Hematopoietic multipotent progenitor cell treated with erythropoietin and hydrocortisone succinate and interleukin-3 and kit ligand, for 17 days (in vitro differentiated cells): Measurements from ENCODE around the gene TMIGD1.

ENCODE experiments used
- DNase-seq: peaks from one replicate; pipeline ENCODE4 v3.0.0-alpha.2; 2015; ENCODE audit warnings: low spot score

TMIGD1 gene, protein sequence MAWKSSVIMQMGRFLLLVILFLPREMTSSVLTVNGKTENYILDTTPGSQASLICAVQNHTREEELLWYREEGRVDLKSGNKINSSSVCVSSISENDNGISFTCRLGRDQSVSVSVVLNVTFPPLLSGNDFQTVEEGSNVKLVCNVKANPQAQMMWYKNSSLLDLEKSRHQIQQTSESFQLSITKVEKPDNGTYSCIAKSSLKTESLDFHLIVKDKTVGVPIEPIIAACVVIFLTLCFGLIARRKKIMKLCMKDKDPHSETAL

DNA sequence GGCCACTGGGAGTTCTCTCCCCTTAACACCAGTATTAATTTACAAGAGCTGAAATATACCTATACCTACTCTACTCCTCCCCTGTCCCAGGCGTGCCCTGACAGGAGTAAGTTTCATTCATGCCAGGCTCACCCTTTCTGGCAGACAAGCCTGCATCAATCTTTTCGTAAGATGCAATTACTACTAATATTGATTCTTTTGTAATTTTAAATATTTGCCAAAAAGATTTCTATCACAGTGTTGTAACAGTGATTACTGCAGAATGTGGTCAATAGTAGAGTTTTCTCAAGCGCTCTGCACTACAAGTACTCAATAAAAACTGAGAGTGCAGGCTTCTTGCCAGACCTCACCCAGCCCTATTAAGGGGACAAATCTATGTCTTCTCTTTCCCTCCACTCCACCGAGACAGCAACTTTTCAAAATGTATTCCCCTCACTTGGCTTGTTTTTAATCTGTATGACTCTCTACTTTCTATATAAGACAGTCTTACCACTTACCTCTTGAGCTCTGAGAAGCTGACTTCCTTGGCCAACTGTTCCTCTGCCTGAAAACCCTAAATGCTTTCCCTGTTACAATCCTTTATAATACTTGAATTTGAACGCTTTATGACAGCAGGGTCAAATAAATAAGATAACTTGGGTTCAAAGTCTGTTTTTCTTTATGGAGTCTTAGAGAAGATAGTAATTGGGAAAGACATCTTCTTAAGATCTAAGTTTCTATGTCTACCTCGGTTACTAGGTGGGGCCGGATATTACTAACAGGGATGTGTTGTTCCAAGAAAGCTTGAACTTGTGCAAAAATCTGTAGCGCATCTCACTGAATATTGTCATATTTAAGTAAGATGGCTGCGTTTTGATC lies at the start of gene TMIGD1:
TSS of gene TMIGD1 (minus strand) at position 555 of the 858 bp plus-strand sequence. CDS start 1,924 bp downstream, outside the sequence.
- DNase-seq, result no peak

DNA sequence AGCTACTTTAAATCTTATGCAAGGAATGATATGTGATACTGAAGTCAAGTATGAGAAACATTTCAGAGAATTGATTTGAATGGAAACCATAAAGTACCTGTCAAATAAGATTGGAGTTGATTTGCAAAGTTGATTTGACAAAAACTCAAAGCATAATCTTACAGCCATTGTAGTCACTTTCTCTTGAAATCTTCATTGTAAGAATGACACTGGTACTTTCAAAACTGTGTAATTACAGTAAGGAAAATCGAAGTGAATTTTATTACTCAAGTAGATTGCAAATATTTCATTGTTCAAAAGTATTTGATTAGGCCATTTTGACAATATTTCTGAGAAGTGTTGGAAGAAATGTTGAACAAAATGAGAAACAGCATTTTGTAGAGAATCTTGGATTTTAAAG lies 48.5 kb upstream of the TMIGD1 start:
- no peak for DNase-seq

DNA sequence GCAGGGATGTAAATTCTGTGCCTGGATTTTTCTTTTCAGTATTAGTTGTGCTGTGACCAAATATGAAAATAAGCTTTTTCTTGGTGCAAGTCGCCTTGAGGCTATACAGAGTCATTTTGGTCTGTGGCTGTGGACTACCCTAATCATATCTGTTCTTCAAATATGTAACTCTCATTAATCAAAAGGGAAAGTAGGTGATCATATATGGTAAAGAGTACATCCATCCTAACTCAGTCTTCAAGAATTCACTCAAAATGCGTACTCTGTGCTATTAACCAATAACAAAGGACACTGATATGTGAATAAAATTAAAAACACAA lies 47.4 kb upstream of the TMIGD1 start:
- DNase-seq, result no peak

DNA sequence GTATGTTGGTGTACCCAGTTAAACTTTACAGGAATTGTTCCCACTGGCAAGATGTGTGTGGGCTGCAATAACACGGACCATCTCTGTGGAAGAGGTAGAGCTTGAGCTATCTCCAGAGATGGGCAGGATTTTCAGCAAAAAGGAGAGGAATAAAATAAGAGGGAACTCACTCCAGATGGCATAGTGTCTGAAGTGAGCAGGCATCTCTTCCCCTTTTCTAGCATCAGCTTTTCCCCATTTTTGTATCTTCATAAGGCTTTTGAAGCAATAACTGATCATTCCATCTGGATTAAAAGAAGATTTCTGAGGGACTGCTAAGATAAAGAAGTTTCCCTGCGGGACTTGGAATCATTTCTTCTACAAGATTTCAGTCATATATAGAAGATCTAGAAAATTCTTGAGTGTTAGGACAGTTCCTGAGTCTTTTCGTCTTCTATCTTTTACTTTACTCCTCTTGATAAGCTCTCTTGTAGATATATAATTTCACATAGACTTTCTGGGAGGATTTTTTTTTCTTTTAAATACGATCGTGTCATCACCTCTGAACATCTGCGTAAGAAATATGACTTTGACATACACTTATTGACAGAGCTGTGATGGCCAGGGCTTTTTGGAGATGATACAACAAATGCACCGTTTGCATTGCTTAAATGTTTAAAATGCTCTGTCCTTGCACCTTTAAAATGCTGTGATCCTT lies 46.9 kb upstream of the TMIGD1 start:
- DNase-seq, result no peak

DNA sequence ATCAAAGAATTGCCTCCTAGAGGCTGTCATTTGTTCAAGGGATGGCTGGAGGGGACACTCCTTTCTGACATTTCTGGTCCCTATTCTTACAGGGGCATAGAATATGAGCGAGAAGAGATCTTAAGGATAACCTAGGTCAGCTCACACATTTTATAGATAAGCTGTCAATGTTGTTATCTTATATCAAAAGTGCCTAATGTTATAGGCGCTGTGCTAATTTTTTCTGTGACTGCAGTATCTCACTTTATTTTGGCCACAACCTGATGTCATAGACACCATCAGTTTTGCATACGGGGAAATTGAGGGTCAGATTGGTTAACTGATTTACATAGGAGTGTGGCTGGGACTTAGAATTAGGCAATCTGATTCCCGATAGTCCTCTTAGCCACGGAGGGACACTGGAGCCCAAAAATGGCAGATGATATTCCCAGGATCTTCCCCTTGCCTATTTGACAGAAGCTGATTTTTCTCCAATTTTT lies 46.1 kb upstream of the TMIGD1 start:
- DNase-seq, result peak; percentile 18

DNA sequence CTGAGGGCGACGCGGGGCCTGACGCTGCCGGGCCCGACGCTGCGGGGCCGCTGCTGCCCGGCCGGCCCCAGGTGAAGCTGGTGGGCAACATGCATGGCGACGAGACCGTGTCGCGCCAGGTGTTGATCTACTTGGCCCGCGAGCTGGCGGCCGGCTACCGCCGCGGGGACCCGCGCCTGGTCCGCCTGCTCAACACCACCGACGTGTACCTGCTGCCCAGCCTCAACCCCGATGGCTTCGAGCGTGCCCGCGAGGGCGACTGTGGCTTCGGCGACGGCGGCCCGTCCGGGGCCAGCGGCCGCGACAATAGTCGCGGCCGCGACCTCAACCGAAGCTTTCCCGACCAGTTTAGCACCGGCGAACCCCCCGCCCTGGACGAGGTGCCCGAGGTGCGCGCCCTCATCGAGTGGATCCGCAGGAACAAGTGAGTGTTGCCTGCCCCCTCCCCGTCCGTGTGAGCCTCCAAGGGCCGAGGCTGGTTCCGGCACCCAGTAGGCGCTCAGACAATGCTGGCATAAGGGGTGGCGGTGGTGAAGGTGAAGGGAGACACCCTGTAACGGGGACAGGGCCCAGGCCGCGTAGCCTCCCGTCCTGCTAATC lies 45.5 kb upstream of the TMIGD1 start:
- DNase-seq, result no peak

DNA sequence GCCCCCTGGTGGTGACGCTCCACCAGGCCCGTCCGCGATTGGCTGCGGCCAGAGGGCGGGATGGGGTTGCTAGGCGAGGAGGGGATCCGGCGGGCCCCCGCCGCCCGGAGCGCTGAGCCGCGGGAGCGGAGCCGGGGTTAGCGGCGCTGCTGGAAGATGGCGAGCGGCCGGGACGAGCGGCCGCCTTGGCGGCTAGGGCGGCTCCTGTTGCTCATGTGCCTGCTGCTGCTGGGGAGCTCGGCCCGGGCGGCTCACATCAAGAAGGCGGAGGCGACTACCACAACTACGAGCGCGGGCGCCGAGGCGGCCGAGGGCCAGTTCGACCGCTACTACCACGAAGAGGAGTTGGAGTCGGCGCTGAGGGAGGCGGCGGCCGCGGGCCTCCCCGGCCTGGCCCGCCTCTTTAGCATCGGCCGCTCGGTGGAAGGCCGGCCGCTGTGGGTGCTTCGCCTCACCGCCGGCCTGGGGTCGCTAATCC lies 45.0 kb upstream of the TMIGD1 start, which contains the start of gene CPD:
TSS of gene CPD (plus strand) at position 103 of the 478 bp plus-strand sequence. CDS start at position 157, 54 bp downstream.
- DNase-seq, result peak; percentile 97

DNA sequence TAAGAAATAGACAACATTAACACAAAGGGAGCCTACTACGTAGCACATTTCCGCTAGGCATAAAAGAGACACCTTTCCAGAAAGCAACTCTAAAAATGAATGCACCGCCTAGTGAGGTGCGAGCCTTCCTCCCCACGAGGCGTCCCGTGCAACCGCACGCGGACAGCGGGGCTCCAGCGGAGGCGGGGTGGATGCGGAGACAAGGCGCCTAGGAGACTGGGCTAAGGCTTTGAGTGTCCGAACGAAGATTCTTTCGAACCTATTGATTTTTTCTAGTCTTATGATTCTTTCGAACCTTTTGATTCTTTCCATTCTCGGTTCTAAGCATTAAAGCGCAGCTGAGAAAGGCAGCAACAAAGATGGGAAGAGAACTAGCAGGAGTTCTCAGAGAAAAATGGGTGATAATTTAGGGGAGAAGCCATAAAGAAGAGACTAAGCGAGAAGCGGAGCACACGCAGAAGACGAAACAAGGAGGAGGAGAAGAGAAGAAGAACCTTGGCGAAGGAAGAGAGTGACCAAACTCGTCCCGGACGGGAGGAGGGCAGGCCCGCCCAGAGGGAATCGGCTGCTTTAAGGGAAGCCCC lies 44.5 kb upstream of the TMIGD1 start:
- no peak for DNase-seq

DNA sequence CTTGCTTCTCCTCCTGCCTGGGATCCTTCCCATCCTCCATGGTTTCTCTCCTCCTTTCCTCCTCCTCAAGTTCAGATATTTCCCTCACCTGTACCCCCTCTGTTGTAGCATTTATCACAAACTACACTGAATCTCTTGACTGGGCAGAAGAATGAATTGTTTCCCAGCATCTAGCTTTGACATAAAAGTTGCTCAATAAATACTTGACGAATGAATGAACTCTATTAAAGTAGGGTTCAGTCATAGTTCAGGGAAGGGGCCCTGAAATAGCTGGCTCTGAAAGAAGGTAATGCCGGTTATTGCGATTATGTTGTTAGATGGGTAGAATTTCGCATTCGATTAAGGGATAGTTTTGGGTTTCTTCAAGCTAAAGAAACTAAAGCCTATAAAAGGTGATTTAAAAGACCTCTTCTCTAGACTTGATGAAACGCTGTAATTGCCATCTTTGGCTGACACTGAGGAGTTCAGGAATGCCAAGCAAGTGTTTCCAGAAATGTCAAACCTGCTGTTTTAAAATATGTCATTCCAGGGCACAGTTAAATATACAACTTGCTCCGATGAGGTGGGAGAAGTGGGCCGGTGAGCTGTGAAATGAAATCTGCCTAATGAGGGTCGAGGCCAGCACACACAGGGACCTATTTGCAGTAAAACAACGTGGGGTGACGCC lies 43.9 kb upstream of the TMIGD1 start:
- no peak for DNase-seq

DNA sequence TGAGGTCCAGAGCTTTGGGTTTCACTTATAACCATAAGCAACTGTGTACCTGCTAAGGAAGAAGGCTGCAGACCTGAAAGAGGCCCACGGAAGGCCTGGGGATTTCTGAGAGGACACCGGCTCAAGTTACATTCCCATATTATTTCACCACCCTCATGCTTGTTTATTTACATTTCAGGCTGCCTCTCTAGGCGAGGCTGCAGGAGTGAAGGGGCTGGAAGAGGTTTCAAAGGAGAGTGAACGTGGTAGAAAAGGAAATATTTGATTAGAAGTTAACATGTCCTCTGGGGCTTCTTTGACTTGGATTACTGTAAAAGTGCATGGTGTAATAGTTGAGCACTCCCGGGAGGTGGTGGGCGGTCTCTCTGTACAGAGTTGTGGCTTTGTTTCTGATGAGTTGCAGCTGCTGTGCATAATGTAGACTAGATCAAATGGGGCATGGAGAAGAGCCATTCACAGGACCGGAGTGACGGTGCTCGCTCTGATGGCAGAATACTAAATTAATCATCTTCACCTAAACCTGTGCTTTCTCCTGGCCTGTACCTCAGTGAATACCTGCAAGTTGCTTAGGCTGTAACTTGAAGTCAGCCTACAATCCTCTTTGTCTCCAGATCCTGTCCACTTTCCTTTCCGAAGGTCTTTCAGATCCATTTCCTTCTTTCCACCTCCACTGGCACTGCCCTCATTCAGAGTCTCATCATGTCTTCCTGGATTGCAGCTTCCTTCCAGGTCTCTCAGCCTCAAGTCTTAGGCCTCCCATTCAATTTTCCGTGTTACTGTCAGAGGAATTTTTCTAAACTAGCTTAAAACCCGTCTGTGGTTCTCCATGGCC lies 43.0 kb upstream of the TMIGD1 start:
- no peak for DNase-seq

DNA sequence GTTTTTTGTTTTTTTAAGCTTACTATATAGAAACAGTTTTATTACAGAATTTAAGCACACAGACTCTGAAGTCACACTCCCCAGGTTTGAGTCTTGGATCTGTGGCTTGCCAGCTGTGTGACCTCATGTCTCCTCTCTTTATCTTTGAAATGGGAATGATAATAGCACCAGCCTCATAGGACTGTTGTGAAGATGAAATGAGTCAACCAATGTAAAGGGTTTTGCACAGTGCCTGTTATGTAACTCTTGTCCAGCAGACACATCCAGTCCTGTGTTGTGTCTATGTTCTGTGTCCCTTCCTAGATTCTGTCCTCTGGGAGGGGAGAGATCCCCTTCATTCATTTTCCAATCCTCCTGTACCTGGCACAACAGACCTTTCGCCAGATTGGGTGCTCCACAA lies 41.8 kb upstream of the TMIGD1 start:
- no peak for DNase-seq

DNA sequence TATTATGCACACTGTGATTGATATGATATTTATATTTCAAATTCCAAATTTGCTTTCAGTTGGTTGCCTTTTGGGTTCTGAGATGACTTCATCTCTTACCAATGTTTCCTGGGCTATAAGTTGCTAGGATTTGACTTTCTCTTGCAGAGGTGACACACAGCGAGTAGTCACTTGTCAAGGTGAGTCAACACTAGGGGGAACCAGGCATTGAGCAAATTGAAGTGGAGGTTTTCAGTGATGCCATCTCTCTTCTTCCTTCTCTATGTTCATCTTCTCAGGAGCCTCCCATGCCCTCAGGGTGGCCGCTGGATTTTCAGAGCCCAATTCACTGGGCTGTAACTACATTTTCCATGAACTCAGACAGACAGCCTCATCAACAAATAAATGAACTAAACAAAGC lies 38.9 kb upstream of the TMIGD1 start:
- no peak for DNase-seq

DNA sequence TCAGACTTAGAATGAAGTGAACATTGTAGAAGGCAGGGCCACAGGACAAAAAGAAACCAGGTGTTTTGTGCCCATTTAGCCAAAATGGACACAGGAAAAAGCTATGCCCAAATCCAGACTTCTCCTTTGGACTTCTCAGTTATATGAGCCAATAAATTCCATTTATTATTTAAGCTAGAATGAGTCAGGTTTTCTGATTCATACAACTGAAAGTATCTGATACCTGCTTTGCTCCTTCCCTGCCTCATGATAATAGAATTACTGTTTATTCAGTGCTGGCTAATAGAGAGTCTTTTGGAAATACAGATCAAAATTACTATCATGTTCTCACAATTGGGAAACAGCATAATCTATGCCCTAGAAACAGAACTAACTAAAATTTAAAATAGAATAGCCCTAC lies 36.1 kb upstream of the TMIGD1 start:
- no peak for DNase-seq

DNA sequence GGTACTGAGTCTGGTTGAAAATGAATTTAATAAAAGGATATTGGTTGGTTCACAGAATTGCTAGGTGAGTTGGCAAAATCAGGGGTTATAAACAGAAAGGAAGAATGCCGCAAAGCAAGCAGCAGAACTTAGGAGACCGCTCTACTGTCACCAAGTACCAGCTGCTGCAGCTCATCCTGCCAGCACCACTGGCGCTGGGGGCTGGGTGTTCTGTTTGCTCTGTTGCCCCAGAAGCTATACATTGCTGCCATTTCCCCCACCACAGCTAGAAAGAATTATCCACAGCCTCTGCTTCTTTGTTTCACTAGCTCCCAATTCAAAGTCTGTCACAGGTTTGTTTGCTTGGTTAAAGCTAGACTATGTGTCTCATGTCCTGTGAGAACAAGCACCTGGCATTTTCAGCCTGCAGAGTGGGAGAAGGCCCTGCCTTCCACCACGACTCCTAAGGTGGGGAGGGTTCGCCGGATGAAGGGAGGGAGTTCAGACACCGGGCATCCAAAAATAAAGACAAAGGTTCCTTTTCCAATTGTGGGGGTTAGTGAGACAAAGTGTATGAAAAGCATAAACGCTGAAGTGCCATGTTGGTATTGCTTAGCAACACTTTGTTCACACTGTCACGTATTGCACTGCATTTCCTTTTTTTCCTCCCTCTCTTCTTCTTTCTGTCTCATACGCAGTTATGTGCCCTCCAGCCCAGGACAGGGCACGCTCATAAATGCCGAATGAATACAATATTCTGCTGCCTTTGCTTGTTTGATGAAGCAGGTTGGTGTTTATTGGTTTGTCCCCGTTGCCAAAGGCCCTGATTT lies 35.3 kb upstream of the TMIGD1 start:
- no peak for DNase-seq

DNA sequence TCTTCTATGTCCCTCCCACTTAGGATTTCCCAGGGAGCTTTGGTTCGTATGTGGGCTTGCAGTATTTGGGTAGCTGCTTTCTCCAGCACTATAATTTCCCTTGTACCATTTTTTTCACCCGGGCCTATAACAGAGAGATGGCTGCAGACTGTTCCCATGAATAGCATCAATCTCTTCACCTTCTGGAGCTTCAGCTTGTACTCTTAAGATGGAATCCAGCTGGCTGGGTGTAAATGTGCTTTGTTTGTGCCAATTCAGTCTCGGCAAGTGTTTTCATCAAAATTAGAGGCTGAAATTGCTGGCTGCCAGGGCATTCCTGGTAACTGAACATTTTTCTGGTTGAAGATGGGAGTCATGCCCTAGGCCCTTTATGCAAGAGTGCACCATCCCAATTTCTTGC lies 32.7 kb upstream of the TMIGD1 start:
- DNase-seq, result no peak

DNA sequence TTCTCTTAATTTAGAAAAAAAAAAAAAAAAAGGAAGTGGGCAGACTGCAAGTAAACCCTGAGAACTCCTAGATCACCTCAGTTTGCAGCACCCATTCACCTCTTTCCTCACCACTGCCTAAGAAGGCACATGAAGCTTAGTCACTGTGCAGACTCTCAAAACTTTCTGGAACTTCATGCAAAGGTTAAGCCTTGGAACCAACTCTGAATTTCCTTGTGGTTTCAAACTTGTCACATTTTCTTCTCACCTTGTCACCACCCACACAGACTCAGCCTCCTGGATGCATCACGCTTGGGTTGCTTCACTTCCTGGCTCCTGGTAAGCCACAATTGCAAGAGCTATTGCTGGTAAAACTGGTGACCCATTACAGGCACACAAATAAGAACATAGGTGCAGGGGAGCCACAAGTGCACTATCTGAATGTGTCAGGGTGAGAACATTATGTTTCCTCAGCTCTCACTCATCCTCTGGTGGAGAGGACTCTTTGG lies 29.9 kb upstream of the TMIGD1 start:
- no peak for DNase-seq

DNA sequence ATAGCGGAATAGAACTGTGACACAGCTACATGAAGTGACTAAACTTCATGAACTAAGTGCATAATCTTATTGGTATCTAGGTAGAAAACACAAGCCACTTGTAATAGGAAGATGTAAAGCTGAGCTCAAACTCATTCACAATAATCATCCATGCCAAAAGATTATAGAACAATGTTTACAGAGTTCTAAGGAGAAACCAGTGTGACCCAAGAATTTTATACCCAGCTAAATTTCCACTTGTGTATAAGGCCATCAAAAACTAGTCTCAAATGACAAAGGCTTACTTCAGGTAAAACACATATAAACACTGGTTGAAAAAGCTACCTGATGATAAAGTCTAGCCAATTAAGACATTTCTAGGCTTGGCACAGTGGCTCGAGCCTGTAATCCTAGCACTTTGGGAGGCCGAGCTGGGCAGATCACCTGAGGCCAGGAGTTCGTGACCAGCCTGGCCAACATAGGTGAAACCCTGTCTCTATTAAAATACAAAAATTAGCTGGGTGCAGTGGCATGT lies 28.0 kb upstream of the TMIGD1 start:
- no peak for DNase-seq

DNA sequence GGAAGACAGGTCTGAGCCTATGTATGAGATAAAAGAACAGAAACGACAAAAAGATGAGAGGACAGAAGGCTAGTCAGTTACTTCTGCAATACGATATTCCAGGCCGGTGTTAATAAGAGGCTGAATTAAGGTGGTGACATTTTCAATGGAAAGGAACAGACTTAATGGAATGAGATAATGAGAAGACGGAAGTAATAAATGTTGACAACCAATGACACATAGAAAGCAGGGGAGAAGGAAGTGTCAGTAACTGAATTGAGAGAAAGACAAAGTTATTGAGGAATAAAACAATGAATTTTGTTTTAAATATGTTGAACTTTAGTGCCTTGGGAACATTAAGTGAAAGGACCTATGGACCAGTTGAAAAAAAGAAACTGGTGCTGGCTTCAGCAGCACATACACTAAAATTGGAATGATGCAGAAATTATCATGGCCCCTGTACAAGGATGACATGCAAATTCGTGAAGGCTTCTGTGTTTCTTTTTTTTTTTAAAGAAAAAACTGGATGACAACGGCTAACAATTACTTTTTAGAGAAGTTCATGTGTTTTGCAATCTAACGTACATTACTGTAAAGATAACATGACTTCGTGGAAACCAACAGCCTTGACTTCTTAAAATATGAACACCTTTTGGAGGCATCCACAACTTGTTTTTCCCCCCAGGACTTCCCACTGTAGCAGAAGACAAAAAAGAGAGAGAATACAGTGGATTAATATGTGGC lies 26.4 kb upstream of the TMIGD1 start:
- DNase-seq, result no peak
